GM12878 (cell line): ENCODE data around the gene WDR45B. TPM values are rescaled to one million over a fixed set of nuclear protein-coding genes. Genes with fewer than 3 reads are reported as not detected.

Experiments used
- ATAC-seq: fragments of 200-7000 bp; cut with Tn5 transposase; 3 replicates; pipeline ENCODE4 v1.9.1; 2020; ENCODE audit warnings: mild to moderate bottlenecking, moderate library complexity
- BruUV-seq: library from RNA; stranded (reverse); fragments of 400-500 nt; replicated peaks from 2 replicates; lab custom pipeline; 2021; lab: Mats Ljungman, UMichigan
- CTCF ChIA-PET: fragments of 300-600 bp; sonication (Branson Sonifier 250); formaldehyde crosslinking; extraction: SDS; loops from one replicate; lab custom pipeline; 2021; ENCODE audit warnings: inconsistent platforms; lab: Yijun Ruan, JAX
- POLR2A ChIA-PET: fragments of 350-600 bp; formaldehyde crosslinking; extraction: SDS; loops from one replicate; lab custom pipeline; 2021; ENCODE audit warnings: inconsistent platforms; lab: Charles Lee
- RAD21 ChIA-PET: fragments of 300-600 bp; sonication (Branson Sonifier 250); formaldehyde crosslinking; loops from one replicate; lab custom pipeline; 2023; ENCODE audit warnings: antibody characterized with exemption; ENCODE audit not compliant: unreplicated experiment; lab: Charles Lee
- SMC1A ChIA-PET: fragments of 300-600 bp; sonication (Branson Sonifier 250); formaldehyde crosslinking; loops from one replicate; lab custom pipeline; 2023; ENCODE audit not compliant: unreplicated experiment, uncharacterized antibody; lab: Charles Lee
- DNase-seq: peaks from one replicate; pipeline ENCODE4 v3.0.0-alpha.2; 2011; ENCODE audit warnings: low read depth, low spot score
- FAIRE-seq: peaks from 3 replicates; lab custom pipeline; 2011; peaks lifted over from hg19 to GRCh38; lab: Jason Lieb, UNC
- H2AFZ ChIP-seq: 2 replicates; pipeline ENCODE4 v1.6.0; 2011; ENCODE audit warnings: low read depth, low read length, control low read depth; ENCODE audit not compliant: control insufficient read depth
- H3K27ac ChIP-seq: 2 replicates; pipeline ENCODE4 v1.5.1; 2011; ENCODE audit warnings: control low read depth; ENCODE audit not compliant: control insufficient read depth, insufficient read depth
- H3K27me3 ChIP-seq, 2 experiments: replicated peaks in 1 of 2; 2 replicates each; pipeline versions ENCODE4 v1.6.0 to v1.6.1; 2011; ENCODE audit warnings: low read length in 1 of 2; ENCODE audit not compliant: control insufficient read depth in 2 of 2, insufficient read depth in 2 of 2
- H3K36me3 ChIP-seq, 2 experiments: 2 replicates each; pipeline ENCODE4 v1.5.1; 2011; ENCODE audit warnings: low read length in 1 of 2; ENCODE audit not compliant: control insufficient read depth in 2 of 2, insufficient read depth in 2 of 2
- H3K4me1 ChIP-seq: 2 replicates; pipeline ENCODE4 v1.6.1; 2011; ENCODE audit warnings: mild to moderate bottlenecking, low read length, moderate library complexity, mixed read lengths; ENCODE audit not compliant: control insufficient read depth, insufficient read depth
- H3K4me2 ChIP-seq: 2 replicates; pipeline ENCODE4 v1.6.0; 2011; ENCODE audit warnings: control low read depth; ENCODE audit not compliant: control insufficient read depth, insufficient read depth
- H3K4me3 ChIP-seq: fragments of 200-600 bp; sonication (generic); 2 replicates; pipeline ENCODE4 v1.5.1; 2016
- H3K79me2 ChIP-seq: 2 replicates; pipeline ENCODE4 v1.6.0; 2011; ENCODE audit warnings: low read length; ENCODE audit not compliant: control insufficient read depth, insufficient read depth
- H3K9ac ChIP-seq: 2 replicates; pipeline ENCODE4 v1.8.0; 2011; ENCODE audit warnings: low read length, control low read depth, mixed read lengths; ENCODE audit not compliant: control insufficient read depth, insufficient read depth
- H3K9me3 ChIP-seq: replicated peaks from 3 replicates; pipeline ENCODE4 v1.5.1; 2011; ENCODE audit warnings: mild to moderate bottlenecking, low read length; ENCODE audit not compliant: control insufficient read depth, insufficient read depth
- H4K20me1 ChIP-seq: 2 replicates; pipeline ENCODE4 v1.6.0; 2011; ENCODE audit not compliant: control insufficient read depth, insufficient read depth
- CEBPB ChIP-seq, 2 experiments: fragments of 150-350 bp in 1 of 2; IDR thresholded peaks; 2 replicates each; pipeline ENCODE4 v1.6.1; 2012 to 2014; ENCODE audit warnings: low read depth in 2 of 2, low read length in 2 of 2, borderline replicate concordance in 1 of 2, inconsistent platforms in 1 of 2
- HDGF ChIP-seq: fragments of 450-650 bp; IDR thresholded peaks from 2 replicates; pipeline ENCODE4 v1.6.1; 2016; ENCODE audit warnings: antibody characterized with exemption
- PML ChIP-seq: IDR thresholded peaks from 2 replicates; pipeline ENCODE4 v1.6.1; 2012; ENCODE audit warnings: low read length, inconsistent platforms
- POLR2AphosphoS5 ChIP-seq: IDR thresholded peaks from 2 replicates; pipeline ENCODE4 v1.6.1; 2011; ENCODE audit warnings: mild to moderate bottlenecking, low read length, inconsistent platforms
- SMC3 ChIP-seq: IDR thresholded peaks from 2 replicates; pipeline ENCODE4 v1.6.1; 2011; ENCODE audit warnings: low read length, improper control_type of control experiment, borderline replicate concordance
- ZNF274 ChIP-seq: IDR thresholded peaks from one replicate; pipeline ENCODE4 v1.8.0; 2011; ENCODE audit not compliant: insufficient read length, insufficient read depth
- WGBS: methylation state at CpG from one replicate; pipeline ENCODE4 v1.1.6; 2016; ENCODE audit warnings: low lambda C conversion rate; ENCODE audit not compliant: insufficient replicate concordance, insufficient coverage; ENCODE audit errors: missing lambda C conversion rate; 5-methylcytosine and 5-hydroxymethylcytosine counted together
- in situ Hi-C: fragments of 300-500 bp; cut with MboI; formaldehyde crosslinking; loops from 9 replicates; pipeline ENCODE4 v1.14.3; 2018; ENCODE audit warnings: mixed read lengths
- intact Hi-C: fragments of 100-400 bp; cut with micrococcal nuclease; formaldehyde crosslinking; loops from one replicate; pipeline ENCODE4 v1.14.2; 2022; ENCODE audit not compliant: unreplicated experiment
- polyA plus RNA-seq, 11 experiments: library from polyadenylated mRNA; depleted of rRNA in 4 of 11; unstranded in 6 of 11; stranded (reverse) in 5 of 11; fragments of >200 nt; fragmentation: Nextera tagmentation in 4 of 11; fragmentation: Illumina TruSeq in 1 of 11; extraction: Ambion mirVana in 4 of 11; extraction: Trizol in 1 of 11; gene quantifications; 1 replicate in 1 of 11; 2 replicates in 10 of 11; pipeline versions ENCODE4 v1.2.1 to v1.2.3, GENCODE V29; 2011 to 2016; ENCODE audit warnings: inconsistent platforms in 2 of 11, missing spikeins in 2 of 11, low read depth in 1 of 11
- total RNA-seq, 4 experiments: library from RNA; depleted of rRNA in 3 of 4; stranded (reverse); fragments of >200 nt in 3 of 4; fragmentation: Illumina TruSeq in 1 of 4; extraction: Trizol in 1 of 4; gene quantifications; 2 replicates each; pipeline versions ENCODE4 v1.2.1 to v1.2.3, GENCODE V29; 2013 to 2021
- TF ChIP-seq, protein P1 (sequence below): fragments of 450-650 bp; IDR thresholded peaks from 2 replicates; pipeline ENCODE4 v1.6.1; 2017; ENCODE audit warnings: mild to moderate bottlenecking

The WDR45B gene
- total and polyA plus RNA-seq, 10 of the 15 experiments (the other 5 are each of a cell fraction or from before 2014, with no cell fraction given): 1.0 to 73.7 (median 26.6) TPM

GRCh38 chr17:82636626-82637598 lies 11.3 kb downstream of the WDR45B start:
- intact Hi-C loops: no loop called here
- no peak overlapping the region for H3K9ac ChIP-seq
- no peaks in the 10 kb centered on the region for H4K20me1 ChIP-seq
- H3K4me2 ChIP-seq: no peak overlapping the region
- DNase-seq (no peak), ATAC-seq (no peak), FAIRE-seq (no peak)
- ChIA-PET POLR2A (interaction anchor here (0.6 kb wide), 2 partner anchors 82 to 230 kb away, joined by 3 to 4 read pairs; no protein-coding TSS in a partner anchor), CTCF (no interaction called here), RAD21 (no interaction called here), SMC1A (interaction anchor here (0.9 kb wide), 1 partner anchor 37 kb away, joined by 3 read pairs; no protein-coding TSS in a partner anchor)
- H3K27me3 ChIP-seq: no peaks in the 10 kb centered on the region
- H3K79me2 ChIP-seq: peaks cover 50% of the 10 kb centered on the region
- H3K4me3 ChIP-seq: no peak overlapping the region
- H3K4me1 ChIP-seq: no peaks in the 10 kb centered on the region; the same call in 1 of the 2 replicates
- BruUV-seq: TSS peak; percentile 24
- no peak overlapping the region for H2AFZ ChIP-seq
- 86% methylated on average over 16 of the region's 16 CpGs for WGBS
- in situ Hi-C loops: no loop called here
- no peak overlapping the region for H3K27ac ChIP-seq
- H3K36me3 ChIP-seq: peaks cover 8 to 13% of the 10 kb centered on the region in 2 experiments
- TF ChIP-seq CEBPB (IDR thresholded peaks at IDR 0.05; ENCODE audit: borderline replicate concordance in 1 of 2, low read depth in 2 of 2, low read length in 2 of 2) (no peak), ZNF274 (no peak), PML (no peak), POLR2AphosphoS5 (no peak), SMC3 (no peak), HDGF (no peak)
- TF ChIP-seq, protein P1, sequence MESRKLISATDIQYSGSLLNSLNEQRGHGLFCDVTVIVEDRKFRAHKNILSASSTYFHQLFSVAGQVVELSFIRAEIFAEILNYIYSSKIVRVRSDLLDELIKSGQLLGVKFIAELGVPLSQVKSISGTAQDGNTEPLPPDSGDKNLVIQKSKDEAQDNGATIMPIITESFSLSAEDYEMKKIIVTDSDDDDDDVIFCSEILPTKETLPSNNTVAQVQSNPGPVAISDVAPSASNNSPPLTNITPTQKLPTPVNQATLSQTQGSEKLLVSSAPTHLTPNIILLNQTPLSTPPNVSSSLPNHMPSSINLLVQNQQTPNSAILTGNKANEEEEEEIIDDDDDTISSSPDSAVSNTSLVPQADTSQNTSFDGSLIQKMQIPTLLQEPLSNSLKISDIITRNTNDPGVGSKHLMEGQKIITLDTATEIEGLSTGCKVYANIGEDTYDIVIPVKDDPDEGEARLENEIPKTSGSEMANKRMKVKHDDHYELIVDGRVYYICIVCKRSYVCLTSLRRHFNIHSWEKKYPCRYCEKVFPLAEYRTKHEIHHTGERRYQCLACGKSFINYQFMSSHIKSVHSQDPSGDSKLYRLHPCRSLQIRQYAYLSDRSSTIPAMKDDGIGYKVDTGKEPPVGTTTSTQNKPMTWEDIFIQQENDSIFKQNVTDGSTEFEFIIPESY: no peak
- H3K9me3 ChIP-seq: no peaks in the 10 kb centered on the region; the same call in 2 of the 3 replicates
